Endothelial cell of umbilical vein (primary cell): ENCODE results near the gene GHRH. TPM values are rescaled to one million over a fixed set of nuclear protein-coding genes. Genes with fewer than 3 reads are reported as not detected.

Experiments
- BruUV-seq: library from RNA; stranded (reverse); fragments of 400-500 nt; replicated peaks from 2 replicates; lab custom pipeline; 2021; lab: Mats Ljungman, UMichigan
- CTCF ChIA-PET: fragments of 300-600, 350-600 bp; sonication (Branson Sonifier 250); formaldehyde crosslinking; loops from one replicate; lab custom pipeline; 2021; ENCODE audit warnings: antibody characterized with exemption, inconsistent platforms; lab: Charles Lee
- POLR2A ChIA-PET: fragments of 300-600, 350-600 bp; sonication (Branson Sonifier 250); formaldehyde crosslinking; loops from one replicate; lab custom pipeline; 2021; ENCODE audit warnings: antibody characterized with exemption, inconsistent platforms; lab: Charles Lee
- DNase-seq: peaks from one replicate; pipeline ENCODE4 v3.0.0-alpha.2; 2011; ENCODE audit warnings: low read depth, low spot score
- FAIRE-seq: peaks from 2 replicates; lab custom pipeline; 2011; peaks lifted over from hg19 to GRCh38; lab: Jason Lieb, UNC
- H2AFZ ChIP-seq: 2 replicates; pipeline ENCODE4 v1.6.0; 2012; ENCODE audit warnings: low read depth, low read length, control low read depth, inconsistent platforms
- H3K27ac ChIP-seq: 2 replicates; pipeline ENCODE4 v1.5.1; 2011; ENCODE audit warnings: low read depth, mild to moderate bottlenecking, control low read depth, low read length, moderate library complexity; ENCODE audit not compliant: insufficient read depth
- H3K27me3 ChIP-seq, 2 experiments: 2 replicates each; pipeline versions ENCODE4 v1.6.0 to v1.6.1; 2011; ENCODE audit warnings: low read length in 2 of 2, mixed read lengths in 1 of 2; ENCODE audit not compliant: control insufficient read depth in 2 of 2, insufficient read depth in 2 of 2
- H3K36me3 ChIP-seq, 2 experiments: 2 replicates in 1 of 2; 3 replicates in 1 of 2; pipeline ENCODE4 v1.5.1; 2011; ENCODE audit warnings: low read length in 2 of 2, mild to moderate bottlenecking in 1 of 2, moderate library complexity in 1 of 2; ENCODE audit not compliant: control insufficient read depth in 2 of 2, insufficient read depth in 2 of 2; ENCODE audit errors: extremely low read depth in 1 of 2
- H3K4me1 ChIP-seq: 3 replicates; pipeline ENCODE4 v1.5.1; 2011; ENCODE audit warnings: mild to moderate bottlenecking, low read length; ENCODE audit not compliant: control insufficient read depth, insufficient read depth; ENCODE audit errors: extremely low read depth
- H3K4me2 ChIP-seq: 2 replicates; pipeline ENCODE4 v1.6.1; 2011; ENCODE audit warnings: low read length, control low read depth, mixed read lengths; ENCODE audit not compliant: insufficient read depth
- H3K4me3 ChIP-seq, 3 experiments: fragments of 200-600 bp in 1 of 3; sonication (generic), shearing (Covaris generic) in 1 of 3; replicated peaks in 1 of 3; 2 replicates each; pipeline ENCODE4 v1.5.1; 2011 to 2016; ENCODE audit warnings: control low read depth in 3 of 3, low read length in 3 of 3, mild to moderate bottlenecking in 2 of 3, inconsistent platforms in 1 of 3, low read depth in 1 of 3, moderate library complexity in 1 of 3; ENCODE audit not compliant: insufficient read depth in 1 of 3
- H3K79me2 ChIP-seq: 2 replicates; pipeline ENCODE4 v1.6.0; 2012; ENCODE audit warnings: low read length, inconsistent platforms; ENCODE audit not compliant: control insufficient read depth, insufficient read depth
- H3K9ac ChIP-seq: replicated peaks from 2 replicates; pipeline ENCODE3; 2011; ENCODE audit warnings: low read length, control low read depth; ENCODE audit not compliant: insufficient read depth; ENCODE audit errors: extremely low read depth
- H3K9me1 ChIP-seq: replicated peaks from 3 replicates; pipeline ENCODE4 v1.6.0; 2011; ENCODE audit warnings: mild to moderate bottlenecking, low read length; ENCODE audit not compliant: control insufficient read depth, insufficient read depth; ENCODE audit errors: extremely low read depth
- H3K9me3 ChIP-seq: replicated peaks from 2 replicates; pipeline ENCODE4 v1.5.1; 2012; ENCODE audit warnings: low read length, inconsistent platforms; ENCODE audit not compliant: control insufficient read depth, insufficient read depth
- H4K20me1 ChIP-seq: replicated peaks from 2 replicates; pipeline ENCODE3; 2011; ENCODE audit warnings: mild to moderate bottlenecking, low read length; ENCODE audit not compliant: control insufficient read depth, insufficient read depth; ENCODE audit errors: extremely low read depth
- CTCF ChIP-seq, 2 donors: IDR thresholded peaks; 1 replicate in 1 of 2; 2 replicates in 1 of 2; pipeline ENCODE4 v1.5.1; 2011; ENCODE audit warnings: low read length in 2 of 2, mild to moderate bottlenecking in 2 of 2, moderate library complexity in 2 of 2, control low read depth in 1 of 2, inconsistent platforms in 1 of 2, low read depth in 1 of 2; ENCODE audit not compliant: insufficient read depth in 1 of 2; ENCODE audit errors: extremely low read depth in 1 of 2
- EZH2 ChIP-seq: IDR thresholded peaks from 2 replicates; pipeline ENCODE4 v1.6.1; 2012; ENCODE audit warnings: borderline replicate concordance, low read depth, mild to moderate bottlenecking, moderate library complexity, low read length, inconsistent platforms; ENCODE audit not compliant: severe bottlenecking
- FOS ChIP-seq: IDR thresholded peaks from 2 replicates; pipeline ENCODE4 v1.6.1; 2011; ENCODE audit warnings: mild to moderate bottlenecking, low read length, moderate library complexity, borderline replicate concordance; ENCODE audit not compliant: insufficient read depth
- GATA2 ChIP-seq: IDR thresholded peaks from 2 replicates; pipeline ENCODE4 v1.7.0; 2011; ENCODE audit warnings: low read depth, mild to moderate bottlenecking, moderate library complexity, mixed read lengths, low read length; ENCODE audit not compliant: insufficient read length, insufficient read depth
- JUN ChIP-seq: IDR thresholded peaks from 2 replicates; pipeline ENCODE4 v1.6.1; 2011; ENCODE audit warnings: borderline replicate concordance, low read depth; ENCODE audit not compliant: insufficient read length, insufficient read depth
- MAX ChIP-seq: IDR thresholded peaks from 2 replicates; pipeline ENCODE4 v1.6.1; 2011; ENCODE audit not compliant: insufficient read depth, insufficient read length
- MYC ChIP-seq: IDR thresholded peaks from one replicate; pipeline ENCODE4 v1.6.1; 2011; ENCODE audit warnings: mild to moderate bottlenecking, low read depth, low read length
- POLR2A ChIP-seq: IDR thresholded peaks from 2 replicates; pipeline ENCODE4 v1.6.1; 2012; ENCODE audit warnings: low read depth, mild to moderate bottlenecking, control low read depth, low read length
- POLR2AphosphoS5 ChIP-seq: IDR thresholded peaks from 2 replicates; pipeline ENCODE4 v1.6.1; 2012; ENCODE audit warnings: low read depth, mild to moderate bottlenecking, control low read depth, low read length, moderate library complexity; ENCODE audit not compliant: insufficient read depth
- dilution Hi-C: fragments of 300-500 bp; cut with MboI; formaldehyde crosslinking; loops from one replicate; pipeline ENCODE4 v1.15.0; 2019; ENCODE audit warnings: low sequenced_read_pairs; ENCODE audit not compliant: extremely low pct_ligation_motif_present
- intact Hi-C: fragments of 100-400 bp; cut with micrococcal nuclease; formaldehyde crosslinking; loops from one replicate; pipeline ENCODE4 v1.10.0; 2022
- polyA plus RNA-seq, 4 experiments: library from polyadenylated mRNA; depleted of rRNA in 3 of 4; stranded (reverse) in 3 of 4; unstranded in 1 of 4; fragments of >200 nt; gene quantifications; 2 replicates each; pipeline versions ENCODE4 v1.2.1 to v1.2.3, GENCODE V29; 2011 to 2012; ENCODE audit warnings: missing spikeins in 1 of 4
- total RNA-seq: library from RNA; stranded (reverse); gene quantifications from 2 replicates; pipeline ENCODE4 v1.2.3, GENCODE V29; 2021

Gene GHRH
- total and polyA plus RNA-seq, 2 donors (not counting 3 experiments of a cell fraction or from before 2014, with no cell fraction given), result not detected

- H2AFZ ChIP-seq, result no peak overlapping the region
- no peaks in the 10 kb centered on the region for H4K20me1 ChIP-seq
- no peak overlapping the region for H3K4me3 ChIP-seq
- peaks cover 5 to 7% of the 10 kb centered on the region in 2 experiments for H3K27me3 ChIP-seq
- no TSS peak for BruUV-seq
- no peak overlapping the region for H3K9ac ChIP-seq
- H3K9me1 ChIP-seq, result no peaks in the 10 kb centered on the region
- DNase-seq (no peak), FAIRE-seq (no peak)
- H3K79me2 ChIP-seq, result no peaks in the 10 kb centered on the region
- H3K4me2 ChIP-seq, result no peak overlapping the region
- H3K27ac ChIP-seq, result no peak overlapping the region
- intact Hi-C loops, result no loop called here
- no peaks in the 10 kb centered on the region for H3K36me3 ChIP-seq
- ChIA-PET POLR2A (no interaction called here), CTCF (interaction anchor here (1.9 to 3.4 kb wide), 4 partner anchors 12 to 270 kb away, joined by 8 to 16 read pairs (median 12); no protein-coding TSS in a partner anchor)
- no peak for TF ChIP-seq GATA2
- TF ChIP-seq POLR2AphosphoS5, result no peak
- no peak for TF ChIP-seq FOS
- no peak for TF ChIP-seq CTCF (IDR thresholded peaks at IDR 0.05; ENCODE audit: extremely low read depth in 1 of 2, insufficient read depth in 1 of 2, low read depth in 1 of 2, low read length in 2 of 2)
- no peak for TF ChIP-seq MAX
- no peak for TF ChIP-seq MYC
- no peak for TF ChIP-seq EZH2
- no peak for TF ChIP-seq JUN
- no peak for TF ChIP-seq POLR2A
- H3K9me3 ChIP-seq, result no peaks in the 10 kb centered on the region
- dilution Hi-C loops, result loop anchor here (25.0 kb wide), 1 partner anchor 247 kb away; the partner anchor contains the start of gene NNAT
- no peaks in the 10 kb centered on the region for H3K4me1 ChIP-seq
Measured at GRCh38 chr20:37265152-37265551, 3.5 kb upstream of the GHRH start.
